HG03060 (cell line): Measurements from ENCODE around the gene PRKD2.
"Not testable (repeated sequence)": the region's sequence is repeated elsewhere in the genome, so short reads cannot be mapped to it uniquely, and the experiment has no call there.

Experiments
- ATAC-seq: cut with Tn5 transposase; IDR thresholded peaks from one replicate; pipeline ENCODE4 v1.9.1; 2021; ENCODE audit warnings: low read depth, moderate number of reproducible peaks; ENCODE audit not compliant: unreplicated experiment

The PRKD2 gene

DNA sequence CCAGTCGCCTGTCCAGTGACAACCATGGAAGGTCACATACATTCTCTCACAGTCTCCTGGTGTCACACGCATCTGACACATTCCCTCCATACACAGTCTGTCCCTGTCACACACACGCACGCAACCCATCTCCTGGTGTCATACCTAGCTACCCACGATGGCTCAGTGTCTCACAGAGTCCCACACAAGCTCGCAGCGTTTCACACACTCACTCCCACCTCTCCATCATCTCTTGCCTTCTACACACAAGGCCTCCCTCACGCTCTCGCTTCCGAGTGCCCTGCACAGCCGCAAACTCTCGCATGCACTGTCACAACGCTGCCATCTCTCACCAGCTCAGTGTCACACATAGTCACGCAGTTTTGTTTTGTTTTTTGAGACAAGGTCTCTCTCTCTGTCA lies 79.7 kb downstream of the PRKD2 start:
- no peak for ATAC-seq

DNA sequence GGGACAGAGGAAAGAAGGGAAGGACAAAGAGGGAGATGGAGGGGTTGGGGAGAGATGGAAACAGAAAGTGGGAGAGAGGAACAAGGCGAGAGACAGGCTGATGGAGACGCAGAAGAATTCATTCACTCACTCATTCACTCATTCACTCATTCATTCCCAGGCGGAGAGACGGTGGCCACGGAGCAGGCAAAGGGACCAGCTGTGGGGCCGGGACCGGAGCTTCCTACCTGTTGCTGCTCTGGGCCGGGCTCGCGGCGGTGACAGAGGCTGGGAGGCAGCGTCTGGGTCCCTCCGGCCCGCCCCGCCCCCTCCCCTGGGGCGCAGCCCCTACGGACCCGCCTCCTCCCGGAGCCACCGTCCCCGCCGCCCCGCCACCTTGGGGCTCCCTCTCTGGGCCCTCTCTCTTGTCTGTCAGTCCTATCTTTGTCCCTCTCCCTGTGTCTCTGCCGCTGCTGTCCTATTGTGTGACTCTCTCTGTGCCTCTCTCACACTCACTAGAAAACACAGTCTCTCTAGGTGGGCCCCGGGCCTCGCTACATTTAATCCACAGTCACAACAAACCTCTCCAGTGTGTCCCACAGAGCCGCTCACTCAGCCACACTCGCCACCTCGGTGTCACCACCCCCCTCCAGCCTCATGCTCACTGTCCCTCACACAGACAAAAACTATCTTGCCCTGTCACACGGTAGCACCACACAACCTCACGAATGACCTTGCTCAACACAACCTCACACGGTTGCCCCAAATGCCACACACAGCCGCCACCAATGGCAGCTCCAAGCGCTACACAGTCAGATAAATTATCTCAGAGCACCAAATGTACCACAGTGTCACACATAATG lies 80.8 kb downstream of the PRKD2 start, which contains the start of gene GNG8:
GNG8 (minus strand) TSS at position 283 of the 842 bp plus-strand sequence. CDS start 1,520 bp downstream, outside the sequence.
- no peak for ATAC-seq

DNA sequence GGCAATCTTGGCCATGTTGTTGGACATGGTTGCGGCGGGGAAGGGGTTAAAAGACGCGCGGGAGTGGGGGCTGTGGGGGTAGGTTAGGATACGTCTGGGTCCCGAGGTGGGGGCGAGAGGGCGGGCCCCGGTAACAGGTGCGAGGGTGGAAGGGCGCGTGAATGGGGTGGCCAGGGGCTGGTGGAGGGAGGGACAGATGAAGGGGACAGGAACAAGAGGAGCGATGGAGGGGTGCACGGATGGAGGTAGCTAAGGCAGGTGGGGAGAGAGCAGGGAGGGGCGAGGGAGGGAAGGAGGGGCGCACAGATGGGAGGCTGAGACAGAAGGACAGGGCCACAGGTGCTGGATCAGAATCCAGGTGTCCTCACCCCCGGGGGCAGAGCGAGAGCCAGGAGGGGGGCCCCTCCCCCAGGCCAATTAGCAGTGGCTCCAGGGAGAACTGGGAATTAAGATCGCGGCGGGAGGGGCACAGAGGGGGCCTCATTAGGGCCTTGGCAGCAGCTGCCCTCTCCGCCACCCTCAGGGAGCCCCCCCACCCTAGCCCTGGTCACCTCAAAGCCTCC lies 82.2 kb downstream of the PRKD2 start:
- no peak for ATAC-seq

DNA sequence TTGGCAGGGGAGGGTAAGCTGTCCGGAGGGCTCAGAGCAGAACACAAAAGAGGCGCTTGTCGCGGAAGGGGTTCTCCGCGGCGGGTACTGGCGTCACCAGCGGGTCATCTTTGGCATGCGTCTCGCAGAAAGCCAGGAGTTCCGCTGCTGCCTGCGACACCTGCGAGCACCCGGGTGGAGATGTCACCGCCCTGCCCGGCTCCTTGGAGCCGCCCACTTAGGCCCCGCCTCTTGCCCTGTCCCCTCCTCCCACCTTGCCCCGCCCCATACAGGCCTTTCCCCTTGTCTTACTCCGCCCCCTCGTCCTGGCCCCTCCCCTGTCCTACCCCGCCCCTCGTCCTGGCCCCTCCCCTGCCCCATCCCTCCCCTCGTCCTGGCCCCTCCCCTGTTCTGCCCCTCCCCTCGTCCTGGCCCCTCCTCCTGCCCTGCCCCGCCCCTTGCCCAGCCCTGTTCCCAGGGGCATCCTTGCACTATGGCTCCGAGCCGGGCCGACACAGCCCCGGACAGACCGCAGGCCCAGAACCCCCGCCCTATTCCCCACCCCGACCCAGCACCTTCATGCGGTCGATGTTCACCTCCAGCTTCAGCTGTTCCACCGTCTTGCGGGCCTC lies 82.8 kb downstream of the PRKD2 start:
- no peak for ATAC-seq

- ATAC-seq = no peak
These were observed 83.8 kb downstream of the PRKD2 start for GRCh38 chr19:46633130-46633529.

GRCh38 chr19:46631481-46631880 lies 85.4 kb downstream of the PRKD2 start:
- ATAC-seq = no peak

- ATAC-seq = no peak
These were observed 86.2 kb downstream of the PRKD2 start for GRCh38 chr19:46630586-46631205.

DNA sequence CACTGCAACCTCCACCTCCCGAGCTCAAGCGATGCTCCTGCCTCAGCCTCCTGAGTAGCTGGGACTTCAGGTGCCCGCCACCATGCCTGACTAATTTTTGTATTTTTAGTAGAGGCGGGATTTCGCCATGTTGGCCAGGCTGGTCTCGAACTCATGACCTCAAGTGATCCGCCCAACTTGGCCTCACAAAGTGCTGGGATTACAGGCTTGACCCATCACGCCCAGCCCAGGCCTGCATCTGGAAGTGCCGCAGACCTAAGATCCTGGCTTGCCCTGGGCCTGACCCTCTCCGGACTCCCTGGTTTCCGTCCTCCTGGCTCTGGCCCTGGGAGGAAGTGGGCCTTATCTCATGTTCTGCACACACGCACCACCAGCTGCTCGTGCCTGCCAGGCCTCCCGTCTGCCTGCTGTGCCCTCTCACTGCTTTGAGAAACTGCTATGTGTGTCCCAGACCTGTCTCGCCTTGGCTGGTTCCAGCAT lies 87.3 kb downstream of the PRKD2 start:
- ATAC-seq = no peak

- ATAC-seq = not testable (repeated sequence)
These were observed 87.9 kb downstream of the PRKD2 start for GRCh38 chr19:46628970-46629369.

- ATAC-seq = no peak
These were observed 90.5 kb downstream of the PRKD2 start for GRCh38 chr19:46626446-46626845.

DNA sequence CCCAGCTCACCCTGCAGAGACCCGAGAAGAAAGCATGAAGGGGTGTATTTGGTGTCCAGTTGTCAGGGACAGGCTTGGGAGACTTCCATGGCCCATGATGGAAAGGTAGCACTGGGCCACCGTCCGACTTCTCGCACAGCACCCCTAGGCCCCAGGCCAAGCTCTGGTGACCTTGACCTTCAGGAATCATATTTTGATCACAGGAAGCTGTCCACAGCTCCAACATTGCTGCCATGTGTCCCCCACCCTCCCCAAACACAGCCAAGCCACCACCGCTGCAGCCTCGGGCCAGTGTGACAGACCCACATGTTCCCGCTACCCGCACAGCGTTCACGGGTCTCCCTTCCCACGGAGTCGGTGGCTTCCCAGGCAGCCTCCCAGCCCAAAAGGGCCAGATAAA lies 91.2 kb downstream of the PRKD2 start:
- ATAC-seq = no peak

GRCh38 chr19:46624958-46625661 lies 91.8 kb downstream of the PRKD2 start, which contains the start of gene PTGIR:
TSS of gene PTGIR (minus strand) at chr19:46625089. CDS start at chr19:46624225, 864 bp downstream.
- ATAC-seq = no peak
